Osteoblast (primary cell): ENCODE results near the gene SMAD5. TPM values are rescaled to one million over a fixed set of nuclear protein-coding genes. Genes with fewer than 3 reads are reported as not detected.

Experiments used
- DNase-seq: peaks from one replicate; pipeline ENCODE4 v3.0.0; 2011; ENCODE audit warnings: low spot score, mixed read lengths; ENCODE audit not compliant: insufficient read length; ENCODE audit errors: missing footprints
- H2AFZ ChIP-seq: 2 replicates; pipeline ENCODE4 v1.6.0; 2011; ENCODE audit warnings: mild to moderate bottlenecking, low read length
- H3K27ac ChIP-seq: 2 replicates; pipeline ENCODE4 v1.5.1; 2011; ENCODE audit warnings: mild to moderate bottlenecking, low read depth, low read length, moderate library complexity
- H3K27me3 ChIP-seq: 2 replicates; pipeline ENCODE4 v1.6.0; 2012; ENCODE audit warnings: mild to moderate bottlenecking, control low read depth, inconsistent platforms, low read length, moderate library complexity; ENCODE audit not compliant: insufficient read depth
- H3K36me3 ChIP-seq: 2 replicates; pipeline ENCODE4 v1.5.1; 2011; ENCODE audit warnings: mild to moderate bottlenecking, low read length, control low read depth, moderate library complexity; ENCODE audit not compliant: insufficient read depth
- H3K4me1 ChIP-seq: 2 replicates; pipeline ENCODE4 v1.5.1; 2011; ENCODE audit warnings: mild to moderate bottlenecking, low read length, control low read depth, moderate library complexity; ENCODE audit not compliant: insufficient read depth
- H3K4me2 ChIP-seq: 2 replicates; pipeline ENCODE4 v1.6.0; 2011; ENCODE audit warnings: mild to moderate bottlenecking, low read length; ENCODE audit not compliant: insufficient read depth
- H3K4me3 ChIP-seq: fragments of 200-600 bp; sonication (generic); 3 replicates; pipeline ENCODE4 v1.5.1; 2012; ENCODE audit warnings: mild to moderate bottlenecking, low read length, inconsistent platforms; ENCODE audit not compliant: insufficient read depth
- H3K79me2 ChIP-seq: 2 replicates; pipeline ENCODE4 v1.6.0; 2012; ENCODE audit warnings: mild to moderate bottlenecking, low read length, control low read depth, inconsistent platforms; ENCODE audit not compliant: insufficient read depth
- H3K9me3 ChIP-seq: 2 replicates; pipeline ENCODE4 v1.5.1; 2011; ENCODE audit warnings: low read depth, low read length, control low read depth
- H4K20me1 ChIP-seq: 2 replicates; pipeline ENCODE4 v1.6.0; 2012; ENCODE audit warnings: mild to moderate bottlenecking, low read length, control low read depth; ENCODE audit not compliant: insufficient read depth
- total RNA-seq: library from RNA; depleted of rRNA; stranded (reverse); fragments of >200 nt; gene quantifications from 2 replicates; pipeline ENCODE4 v1.2.3, GENCODE V29; 2012
- TF ChIP-seq, protein P1 (sequence below): IDR thresholded peaks from 2 replicates; pipeline ENCODE4 v1.5.1; 2011; ENCODE audit warnings: mild to moderate bottlenecking, low read depth, low read length, moderate library complexity; ENCODE audit errors: extremely low read depth

Gene SMAD5
- total RNA-seq, 1 donor, result 58.6 TPM

DNA sequence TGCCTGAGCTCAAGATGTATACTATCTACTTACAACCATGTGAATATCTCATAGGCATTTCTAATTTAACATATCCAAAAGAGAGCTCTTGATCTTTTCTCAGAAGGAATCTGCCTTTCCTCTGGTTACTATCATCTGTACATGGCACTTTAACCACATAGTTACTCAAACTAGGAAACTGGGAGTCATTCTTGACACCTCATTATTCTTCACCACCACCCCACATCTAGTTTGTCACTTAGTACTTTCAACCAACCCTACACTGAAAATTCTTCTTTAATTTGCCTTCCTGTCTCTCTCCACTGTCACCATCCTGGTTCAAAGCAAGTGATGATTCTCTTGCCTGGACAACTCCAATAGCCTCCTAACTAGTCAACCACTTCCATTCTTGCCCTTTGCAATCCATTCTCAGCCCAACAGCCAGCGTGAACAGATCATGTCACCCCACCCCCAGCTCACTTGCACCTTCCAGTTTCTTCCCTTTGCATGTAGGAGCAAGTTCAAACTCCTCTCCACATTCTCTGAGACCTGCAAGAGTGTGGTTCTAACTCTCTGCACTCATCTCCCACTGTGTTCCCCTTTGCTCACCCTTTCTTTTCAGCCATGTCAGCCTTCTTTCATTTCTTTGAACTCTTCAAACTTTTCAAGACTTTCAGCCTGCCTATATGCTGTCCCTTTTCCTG lies 17.3 kb upstream of the SMAD5 start:
- H4K20me1 ChIP-seq, result no peaks in the 10 kb centered on the region
- H3K9me3 ChIP-seq, result no peaks in the 10 kb centered on the region
- no peaks in the 10 kb centered on the region for H3K4me1 ChIP-seq
- H2AFZ ChIP-seq, result no peak overlapping the region
- DNase-seq, result no peak
- TF ChIP-seq, protein P1, sequence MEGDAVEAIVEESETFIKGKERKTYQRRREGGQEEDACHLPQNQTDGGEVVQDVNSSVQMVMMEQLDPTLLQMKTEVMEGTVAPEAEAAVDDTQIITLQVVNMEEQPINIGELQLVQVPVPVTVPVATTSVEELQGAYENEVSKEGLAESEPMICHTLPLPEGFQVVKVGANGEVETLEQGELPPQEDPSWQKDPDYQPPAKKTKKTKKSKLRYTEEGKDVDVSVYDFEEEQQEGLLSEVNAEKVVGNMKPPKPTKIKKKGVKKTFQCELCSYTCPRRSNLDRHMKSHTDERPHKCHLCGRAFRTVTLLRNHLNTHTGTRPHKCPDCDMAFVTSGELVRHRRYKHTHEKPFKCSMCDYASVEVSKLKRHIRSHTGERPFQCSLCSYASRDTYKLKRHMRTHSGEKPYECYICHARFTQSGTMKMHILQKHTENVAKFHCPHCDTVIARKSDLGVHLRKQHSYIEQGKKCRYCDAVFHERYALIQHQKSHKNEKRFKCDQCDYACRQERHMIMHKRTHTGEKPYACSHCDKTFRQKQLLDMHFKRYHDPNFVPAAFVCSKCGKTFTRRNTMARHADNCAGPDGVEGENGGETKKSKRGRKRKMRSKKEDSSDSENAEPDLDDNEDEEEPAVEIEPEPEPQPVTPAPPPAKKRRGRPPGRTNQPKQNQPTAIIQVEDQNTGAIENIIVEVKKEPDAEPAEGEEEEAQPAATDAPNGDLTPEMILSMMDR, result no peak
- no peak overlapping the region for H3K4me3 ChIP-seq
- H3K79me2 ChIP-seq, result no peaks in the 10 kb centered on the region
- H3K27ac ChIP-seq, result no peak overlapping the region
- peaks cover 17% of the 10 kb centered on the region for H3K27me3 ChIP-seq
- no peaks in the 10 kb centered on the region for H3K36me3 ChIP-seq
- no peak overlapping the region for H3K4me2 ChIP-seq

DNA sequence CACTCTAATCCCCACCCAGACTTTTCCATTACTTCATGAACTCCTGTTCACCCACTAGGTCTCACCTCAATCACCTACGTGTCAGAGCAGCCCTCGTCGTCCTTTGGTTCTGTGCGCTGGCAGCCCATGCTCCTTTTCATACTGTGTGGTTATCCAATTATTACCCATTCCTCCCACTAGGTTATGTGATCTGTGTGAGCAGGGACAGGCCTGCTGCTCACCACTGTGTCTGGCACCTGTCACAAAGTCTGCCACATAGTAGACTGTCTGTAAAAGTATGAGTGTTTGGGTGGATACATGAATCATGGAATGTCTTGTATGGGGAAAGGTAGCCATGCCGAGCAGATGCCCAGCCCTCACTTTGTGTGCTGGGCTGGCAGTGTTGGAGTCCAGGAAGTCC lies 12.1 kb upstream of the SMAD5 start:
- Histone ChIP-seq H3K4me1 (no peaks in the 10 kb centered on the region), H3K4me3 (no peak overlapping the region), H2AFZ (no peak overlapping the region), H3K27ac (no peak overlapping the region), H3K9me3 (no peaks in the 10 kb centered on the region), H3K79me2 (no peaks in the 10 kb centered on the region), H3K36me3 (no peaks in the 10 kb centered on the region), H3K4me2 (no peak overlapping the region), H4K20me1 (no peaks in the 10 kb centered on the region), H3K27me3 (peaks cover 18% of the 10 kb centered on the region)
- no peak for DNase-seq
- TF ChIP-seq, protein P1, result no peak

DNA sequence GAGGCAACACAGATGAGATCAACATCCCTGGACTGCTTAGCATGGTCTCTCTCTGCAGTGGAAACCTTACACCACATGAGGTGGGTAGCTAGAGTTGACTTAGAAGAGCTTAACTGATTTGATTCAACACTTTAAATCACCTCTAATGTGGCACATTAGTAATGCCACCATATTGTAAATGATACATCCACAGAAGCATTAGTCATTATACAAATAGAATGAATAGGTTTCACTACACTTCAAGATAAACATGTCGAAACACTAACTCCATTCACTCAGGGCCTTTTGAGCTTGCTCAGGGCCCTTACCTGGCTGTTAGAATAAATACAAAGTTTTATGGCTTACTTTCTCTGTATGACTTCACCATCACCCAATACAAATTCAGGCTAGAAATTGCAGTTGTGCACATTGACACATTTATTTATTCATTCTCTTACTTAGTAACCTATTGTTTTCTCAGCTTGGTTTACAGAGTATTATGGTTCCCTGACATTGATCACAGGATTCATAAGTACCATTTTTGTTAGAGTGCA lies 9.3 kb upstream of the SMAD5 start:
- DNase-seq, result no peak
- Histone ChIP-seq H3K4me2 (no peak overlapping the region), H3K27me3 (peaks cover 19% of the 10 kb centered on the region), H3K9me3 (no peaks in the 10 kb centered on the region), H3K4me3 (no peak overlapping the region), H3K36me3 (no peaks in the 10 kb centered on the region), H4K20me1 (no peaks in the 10 kb centered on the region), H3K79me2 (no peaks in the 10 kb centered on the region), H2AFZ (no peak overlapping the region), H3K27ac (no peak overlapping the region), H3K4me1 (no peaks in the 10 kb centered on the region)
- TF ChIP-seq, protein P1, result no peak

DNA sequence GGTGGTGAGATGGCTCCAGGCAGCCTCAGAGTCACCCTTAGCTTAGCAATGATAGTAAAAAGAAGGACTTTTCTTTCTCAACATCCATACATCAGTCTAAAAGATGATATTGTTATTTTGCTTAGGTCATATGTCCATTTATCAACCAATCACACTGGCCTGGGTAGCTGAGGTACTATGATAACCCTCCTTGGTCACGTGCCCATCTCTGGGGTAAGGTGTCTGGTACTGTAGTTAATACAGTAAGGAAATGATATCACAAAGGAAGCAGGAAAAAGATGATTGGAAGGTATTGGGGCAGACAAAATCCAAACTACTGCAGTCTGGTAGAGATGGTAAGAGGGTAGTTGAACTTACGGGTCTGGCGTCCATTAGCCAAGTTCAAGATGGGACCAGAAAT lies 5.1 kb upstream of the SMAD5 start:
- TF ChIP-seq, protein P1, result no peak
- H3K4me1 ChIP-seq, result peaks cover 8% of the 10 kb centered on the region
- no peaks in the 10 kb centered on the region for H3K36me3 ChIP-seq
- H3K9me3 ChIP-seq, result no peaks in the 10 kb centered on the region
- H3K4me2 ChIP-seq, result no peak overlapping the region
- H3K27me3 ChIP-seq, result peaks cover 20% of the 10 kb centered on the region
- no peak overlapping the region for H2AFZ ChIP-seq
- DNase-seq, result no peak
- H3K4me3 ChIP-seq, result no peak overlapping the region
- no peak overlapping the region for H3K27ac ChIP-seq
- H3K79me2 ChIP-seq, result peaks cover 6% of the 10 kb centered on the region
- no peaks in the 10 kb centered on the region for H4K20me1 ChIP-seq
